Measurements from ENCODE around the gene RNF157. TPM values are rescaled to one million over a fixed set of nuclear protein-coding genes. Genes with fewer than 3 reads are reported as not detected.

Gene RNF157
- total RNA-seq, 1 donor from 2014 or later = 18.7 TPM

GRCh38 chr17:76131692-76132573 is 108.4 kb downstream of the RNF157 start:
- H3K4me3 Mint-ChIP-seq (ENCODE audit: unreplicated experiment) = no peak overlapping the region

GRCh38 chr17:76131051-76131691 is 109.1 kb downstream of the RNF157 start:
- Mint-ChIP-seq H3K9me3 (ENCODE audit: unreplicated experiment) (no peaks in the 10 kb centered on the region), H3K4me1 (ENCODE audit: unreplicated experiment) (peaks cover 28% of the 10 kb centered on the region), H3K27me3 (ENCODE audit: unreplicated experiment) (peaks cover 14% of the 10 kb centered on the region), H3K4me3 (ENCODE audit: unreplicated experiment) (no peak overlapping the region), H3K36me3 (ENCODE audit: low read depth, unreplicated experiment) (no peaks in the 10 kb centered on the region), H3K27ac (ENCODE audit: unreplicated experiment) (no peak overlapping the region)
- no peak for TF ChIP-seq CTCF (IDR thresholded peaks at IDR 0.05; ENCODE audit: unreplicated experiment)
- DNase-seq (ENCODE audit: low spot score) = no peak

More at GRCh38 chr17:76131692-76132573, 108.4 kb downstream of the RNF157 start:
- no peak for DNase-seq (ENCODE audit: low spot score)
- Mint-ChIP-seq H3K27me3 (ENCODE audit: unreplicated experiment) (peaks cover 17% of the 10 kb centered on the region), H3K9me3 (ENCODE audit: unreplicated experiment) (no peaks in the 10 kb centered on the region), H3K36me3 (ENCODE audit: low read depth, unreplicated experiment) (no peaks in the 10 kb centered on the region), H3K4me1 (ENCODE audit: unreplicated experiment) (peaks cover 26% of the 10 kb centered on the region), H3K27ac (ENCODE audit: unreplicated experiment) (no peak overlapping the region)
- TF ChIP-seq CTCF (IDR thresholded peaks at IDR 0.05; ENCODE audit: unreplicated experiment) = no peak

- H3K27me3 Mint-ChIP-seq (ENCODE audit: unreplicated experiment) = peaks cover 11% of the 10 kb centered on the region
- no peaks in the 10 kb centered on the region for H3K9me3 Mint-ChIP-seq (ENCODE audit: unreplicated experiment)
- DNase-seq (ENCODE audit: low spot score) = no peak
- TF ChIP-seq CTCF (IDR thresholded peaks at IDR 0.05; ENCODE audit: unreplicated experiment) = no peak
- H3K36me3 Mint-ChIP-seq (ENCODE audit: low read depth, unreplicated experiment) = no peaks in the 10 kb centered on the region
- H3K27ac Mint-ChIP-seq (ENCODE audit: unreplicated experiment) = no peak overlapping the region
- H3K4me1 Mint-ChIP-seq (ENCODE audit: unreplicated experiment) = peaks cover 28% of the 10 kb centered on the region
- no peak overlapping the region for H3K4me3 Mint-ChIP-seq (ENCODE audit: unreplicated experiment)
These were observed 109.8 kb downstream of the RNF157 start for GRCh38 chr17:76130473-76130872.

- DNase-seq (ENCODE audit: low spot score) = no peak
- Mint-ChIP-seq H3K4me1 (ENCODE audit: unreplicated experiment) (peaks cover 25% of the 10 kb centered on the region), H3K9me3 (ENCODE audit: unreplicated experiment) (no peaks in the 10 kb centered on the region)
These were observed 114.4 kb downstream of the RNF157 start for GRCh38 chr17:76125922-76126321.

More at GRCh38 chr17:76125922-76126321, 114.4 kb downstream of the RNF157 start:
- Mint-ChIP-seq H3K27ac (ENCODE audit: unreplicated experiment) (no peak overlapping the region), H3K36me3 (ENCODE audit: low read depth, unreplicated experiment) (no peaks in the 10 kb centered on the region), H3K27me3 (ENCODE audit: unreplicated experiment) (peaks cover 9% of the 10 kb centered on the region), H3K4me3 (ENCODE audit: unreplicated experiment) (no peak overlapping the region)
- TF ChIP-seq CTCF (IDR thresholded peaks at IDR 0.05; ENCODE audit: unreplicated experiment) = no peak

Measured in endothelial cell (in vitro differentiated cells).